ENCODE results near the gene SERPIND1.

DNA sequence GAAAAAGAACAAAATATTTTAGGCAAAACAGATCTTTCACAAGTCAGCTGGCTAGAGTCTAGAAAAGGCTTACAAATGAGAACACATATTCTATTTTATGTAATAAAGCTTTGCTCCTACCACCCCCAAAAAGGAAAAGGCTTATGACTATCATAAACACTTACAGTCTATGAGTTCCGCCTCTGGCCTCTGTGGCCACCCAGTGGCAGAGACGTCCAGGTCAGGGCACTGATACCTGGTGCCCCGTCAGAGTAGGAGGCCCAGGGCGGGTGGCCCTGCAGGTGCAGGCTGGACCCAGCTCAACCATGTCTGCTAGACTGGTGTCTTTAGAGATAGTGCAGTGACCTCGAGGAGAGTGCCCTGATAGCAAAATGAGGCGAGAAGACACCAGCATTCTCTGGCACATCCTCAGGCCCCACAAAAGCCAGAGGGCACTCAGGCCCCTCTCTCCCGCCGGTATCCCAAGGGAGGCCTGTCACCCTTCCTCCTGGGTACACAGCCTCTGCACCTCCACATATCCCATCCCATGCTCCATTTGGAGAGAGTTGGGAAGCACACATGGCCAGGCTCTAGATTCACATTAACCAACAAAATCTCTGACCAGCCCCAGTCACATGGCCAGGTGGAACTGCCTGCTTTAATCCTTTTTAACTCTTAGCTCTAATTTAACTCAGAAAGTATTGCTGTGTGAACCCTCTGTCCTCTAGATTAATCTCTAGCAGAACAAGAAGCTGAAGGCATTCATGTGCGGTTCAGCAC, 27.3 kb upstream of the SERPIND1 start:
- no peak for TF ChIP-seq POLR2A (IDR thresholded peaks at IDR 0.05)
- TF ChIP-seq, protein P1, sequence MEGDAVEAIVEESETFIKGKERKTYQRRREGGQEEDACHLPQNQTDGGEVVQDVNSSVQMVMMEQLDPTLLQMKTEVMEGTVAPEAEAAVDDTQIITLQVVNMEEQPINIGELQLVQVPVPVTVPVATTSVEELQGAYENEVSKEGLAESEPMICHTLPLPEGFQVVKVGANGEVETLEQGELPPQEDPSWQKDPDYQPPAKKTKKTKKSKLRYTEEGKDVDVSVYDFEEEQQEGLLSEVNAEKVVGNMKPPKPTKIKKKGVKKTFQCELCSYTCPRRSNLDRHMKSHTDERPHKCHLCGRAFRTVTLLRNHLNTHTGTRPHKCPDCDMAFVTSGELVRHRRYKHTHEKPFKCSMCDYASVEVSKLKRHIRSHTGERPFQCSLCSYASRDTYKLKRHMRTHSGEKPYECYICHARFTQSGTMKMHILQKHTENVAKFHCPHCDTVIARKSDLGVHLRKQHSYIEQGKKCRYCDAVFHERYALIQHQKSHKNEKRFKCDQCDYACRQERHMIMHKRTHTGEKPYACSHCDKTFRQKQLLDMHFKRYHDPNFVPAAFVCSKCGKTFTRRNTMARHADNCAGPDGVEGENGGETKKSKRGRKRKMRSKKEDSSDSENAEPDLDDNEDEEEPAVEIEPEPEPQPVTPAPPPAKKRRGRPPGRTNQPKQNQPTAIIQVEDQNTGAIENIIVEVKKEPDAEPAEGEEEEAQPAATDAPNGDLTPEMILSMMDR (IDR thresholded peaks at IDR 0.05): no peak

All from thyroid gland (tissue), 4 donors.